Heart left ventricle (tissue), 16 donors: ENCODE measurements around the gene SRCIN1. TPM values are rescaled to one million over a fixed set of nuclear protein-coding genes. Genes with fewer than 3 reads are reported as not detected.

ENCODE experiments used
- ATAC-seq, 4 donors: fragments of 200-7000 bp; cut with Tn5 transposase; one replicate each; pipeline ENCODE4 v1.9.1; 2020 to 2022; ENCODE audit warnings: moderate library complexity in 4 of 4, mild to moderate bottlenecking in 3 of 4, moderate number of reproducible peaks in 1 of 4
- DNase-seq, 5 donors: peaks; one replicate each; pipeline ENCODE4 v3.0.0-alpha.2; 2020
- H3K27ac ChIP-seq, 12 donors: fragments of 200-600 bp; sonication (generic) in 4 of 12; one replicate each; pipeline versions ENCODE4 v1.5.0 to v1.8.0; 2016 to 2022; ENCODE audit warnings: mild to moderate bottlenecking in 2 of 12
- H3K27me3 ChIP-seq, 9 donors: fragments of 200-600 bp; sonication (generic) in 2 of 9; one replicate each; pipeline versions ENCODE4 v1.5.1 to v1.8.0; 2016 to 2022; ENCODE audit warnings: mild to moderate bottlenecking in 3 of 9
- H3K36me3 ChIP-seq, 9 donors: fragments of 200-600 bp; sonication (generic) in 2 of 9; one replicate each; pipeline versions ENCODE4 v1.5.0 to v1.8.0; 2018 to 2022; ENCODE audit warnings: mild to moderate bottlenecking in 2 of 9
- H3K4me1 ChIP-seq, 12 donors: fragments of 200-600 bp; sonication (generic) in 4 of 12; one replicate each; pipeline versions ENCODE4 v1.5.0 to v1.8.0; 2016 to 2022; ENCODE audit warnings: mild to moderate bottlenecking in 3 of 12
- H3K4me3 ChIP-seq, 12 donors: fragments of 200-600 bp; sonication (generic) in 4 of 12; one replicate each; pipeline versions ENCODE4 v1.5.0 to v1.8.0; 2017 to 2022; ENCODE audit warnings: mild to moderate bottlenecking in 9 of 12, moderate library complexity in 4 of 12
- H3K9me3 ChIP-seq, 12 donors: fragments of 200-600 bp; sonication (generic) in 4 of 12; one replicate each; pipeline versions ENCODE4 v1.5.0 to v1.8.0; 2016 to 2022; ENCODE audit warnings: mild to moderate bottlenecking in 1 of 12
- POLR2A ChIP-seq, 2 donors: fragments of 450-650 bp; IDR thresholded peaks; one replicate each; pipeline ENCODE4 v1.6.1; 2017; ENCODE audit warnings: antibody characterized with exemption in 2 of 2, mild to moderate bottlenecking in 2 of 2, moderate library complexity in 2 of 2
- WGBS, 4 donors: extraction: QIAGEN DNeasy Blood & Tissue Kit in 2 of 4; methylation state at CpG; one replicate each; pipeline versions ENCODE4 v1.1.5 to v1.1.7; 2013 to 2018; 5-methylcytosine and 5-hydroxymethylcytosine counted together
- intact Hi-C, 10 donors: fragments of 100-400 bp; cut with DNase I; formaldehyde crosslinking; loops; one replicate each; pipeline versions ENCODE4 v1.11.1 to v1.14.2; 2022
- polyA plus RNA-seq, 2 donors: library from polyadenylated mRNA; stranded (reverse); fragments of 200-250 nt; gene quantifications; one replicate each; pipeline ENCODE4 v1.2.3, GENCODE V29; 2013
- total RNA-seq, 9 donors: library from RNA; depleted of rRNA in 2 of 9; stranded (reverse); fragments of >200 nt in 2 of 9; fragmentation: NEBNext Ultra II Directional in 3 of 9; extraction: Animal tissue kit (Norgen Biotek cat#: 25700) in 3 of 9; gene quantifications; one replicate each; pipeline versions ENCODE4 v1.1.0 to v1.2.4, GENCODE V29; 2016 to 2023
- TF ChIP-seq, protein P1 (sequence below), 12 donors: fragments of 200-600 bp; sonication (generic) in 4 of 12; IDR thresholded peaks; one replicate each; pipeline versions ENCODE4 v1.5.0 to v1.8.0; 2018 to 2022; ENCODE audit warnings: antibody characterized with exemption in 12 of 12, mild to moderate bottlenecking in 5 of 12
- donor health status: ischemic (EF 13 %, LVEDD 7.1; RV severe dilation, severe dysfunction).
- donor health status: healthy with polysubstance abuse.
- donor health status: DM: no; HTN: yes; CAD: no.
- donor health status: DM: no; HTN: no; CAD: no.
- donor health status: ischemic (EF 25% LVEDD 6.9; RV normal size, moderate dysfunction).
- donor health status: ischemic (EF 25% LVEDD 5.7; RV mildly dilated, moderate dysfunction).
- donor health status: healthy.
- donor health status: DM: yes; HTN: yes; CAD: no.
- donor health status: ischemic (EF 35%, LVEDD 5.7; RV mildly dilated, moderate dysfunction).
- donor health status: nonischemic (EF 11% LVEDD 7.7; RV severe dilation, severe dysfunction).
- donor health status: DM: yes; HTN: yes; CAD: no.
- donor health status: PGD.
- donor health status: ischemic (EF 29% LVEDD 5.4; RV normal size, mild dysfunction).
- donor health status: nonischemic (EF 23%, LVEDD 6.1; RV moderate dilation, normal function).

Gene SRCIN1
- total and polyA plus RNA-seq, 11 donors = 0.19 to 1.7 (median 0.95) TPM

DNA sequence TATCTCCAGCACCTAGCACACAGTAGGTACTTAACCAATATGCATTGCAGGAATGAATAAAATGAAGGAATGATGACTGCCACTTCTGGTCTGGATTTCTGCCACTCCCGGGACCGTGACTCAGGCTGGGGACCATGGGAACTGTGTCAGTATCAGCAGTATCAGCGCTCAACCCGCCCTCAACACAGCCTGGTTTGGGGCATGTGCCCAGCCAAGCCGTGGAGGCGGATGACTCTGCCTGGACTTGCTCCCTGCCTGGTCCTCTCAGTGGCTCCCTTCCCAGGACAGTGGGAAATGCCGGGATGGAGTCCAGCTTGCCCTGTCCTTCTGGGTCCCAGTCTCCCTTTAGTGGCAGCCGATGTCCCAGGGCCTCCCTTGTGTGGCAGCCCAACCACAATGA lies 55.1 kb downstream of the SRCIN1 start:
- no peak for TF ChIP-seq POLR2A (IDR thresholded peaks at IDR 0.05)
- TF ChIP-seq, protein P1, sequence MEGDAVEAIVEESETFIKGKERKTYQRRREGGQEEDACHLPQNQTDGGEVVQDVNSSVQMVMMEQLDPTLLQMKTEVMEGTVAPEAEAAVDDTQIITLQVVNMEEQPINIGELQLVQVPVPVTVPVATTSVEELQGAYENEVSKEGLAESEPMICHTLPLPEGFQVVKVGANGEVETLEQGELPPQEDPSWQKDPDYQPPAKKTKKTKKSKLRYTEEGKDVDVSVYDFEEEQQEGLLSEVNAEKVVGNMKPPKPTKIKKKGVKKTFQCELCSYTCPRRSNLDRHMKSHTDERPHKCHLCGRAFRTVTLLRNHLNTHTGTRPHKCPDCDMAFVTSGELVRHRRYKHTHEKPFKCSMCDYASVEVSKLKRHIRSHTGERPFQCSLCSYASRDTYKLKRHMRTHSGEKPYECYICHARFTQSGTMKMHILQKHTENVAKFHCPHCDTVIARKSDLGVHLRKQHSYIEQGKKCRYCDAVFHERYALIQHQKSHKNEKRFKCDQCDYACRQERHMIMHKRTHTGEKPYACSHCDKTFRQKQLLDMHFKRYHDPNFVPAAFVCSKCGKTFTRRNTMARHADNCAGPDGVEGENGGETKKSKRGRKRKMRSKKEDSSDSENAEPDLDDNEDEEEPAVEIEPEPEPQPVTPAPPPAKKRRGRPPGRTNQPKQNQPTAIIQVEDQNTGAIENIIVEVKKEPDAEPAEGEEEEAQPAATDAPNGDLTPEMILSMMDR (IDR thresholded peaks at IDR 0.05) = no peak
- Histone ChIP-seq H3K36me3 (no peaks in the 10 kb centered on the region), H3K27me3 (peaks cover 0 to 7% (median 0%) of the 10 kb centered on the region in 9 donors), H3K27ac (peak overlapping the region in 1 of 12 donors; percentile 26), H3K4me3 (no peak overlapping the region), H3K4me1 (peaks cover 0 to 6% (median 0%) of the 10 kb centered on the region in 12 donors), H3K9me3 (no peaks in the 10 kb centered on the region)
- 34 to 50% (median 38%) methylated on average over 4 to 8 of the region's 8 CpGs for WGBS, 4 donors
- ATAC-seq = peak; percentile 93 to 98 (median 95)
- intact Hi-C loops = no loop called here
- DNase-seq = peak; percentile 57 to 79 (median 71)

DNA sequence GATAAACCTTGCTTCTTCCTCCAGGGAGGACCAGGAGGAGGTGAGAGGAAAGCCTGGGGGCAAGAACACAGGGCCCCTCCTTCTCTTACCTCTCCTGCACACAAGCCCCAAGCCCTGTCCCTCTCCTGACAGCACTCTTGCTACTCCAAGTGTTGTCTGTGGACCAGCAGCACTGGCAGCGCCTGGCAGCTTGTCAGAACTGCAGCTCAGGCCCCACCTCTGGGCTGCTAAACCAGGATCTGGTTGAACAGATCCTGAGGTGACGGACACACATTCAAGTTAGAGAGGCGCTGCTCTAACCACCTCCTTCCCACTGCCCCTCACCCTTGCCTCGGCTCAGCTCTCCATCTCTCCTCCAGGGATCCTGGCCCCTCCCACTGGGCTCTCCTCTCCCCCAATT lies 56.5 kb downstream of the SRCIN1 start:
- no peaks in the 10 kb centered on the region for H3K9me3 ChIP-seq
- ATAC-seq = peak in 2 of 4 donors; percentile 7 to 45
- WGBS, 4 donors = 49 to 65% (median 55%) methylated on average over 4 of the region's 4 CpGs
- H3K27me3 ChIP-seq = peaks cover 0 to 9% (median 0%) of the 10 kb centered on the region in 9 donors
- no peaks in the 10 kb centered on the region for H3K36me3 ChIP-seq
- H3K4me1 ChIP-seq = peaks cover 0 to 6% (median 0%) of the 10 kb centered on the region in 12 donors
- TF ChIP-seq, protein P1 (IDR thresholded peaks at IDR 0.05) = no peak
- TF ChIP-seq POLR2A (IDR thresholded peaks at IDR 0.05) = no peak
- peak in 1 of 5 donors; percentile 46 for DNase-seq
- no peak overlapping the region for H3K4me3 ChIP-seq
- intact Hi-C loops = loop anchor here in 1 of 10 donors (10.0 kb wide), 1 partner anchor 46 kb away; no protein-coding TSS in a partner anchor
- H3K27ac ChIP-seq = no peak overlapping the region

DNA sequence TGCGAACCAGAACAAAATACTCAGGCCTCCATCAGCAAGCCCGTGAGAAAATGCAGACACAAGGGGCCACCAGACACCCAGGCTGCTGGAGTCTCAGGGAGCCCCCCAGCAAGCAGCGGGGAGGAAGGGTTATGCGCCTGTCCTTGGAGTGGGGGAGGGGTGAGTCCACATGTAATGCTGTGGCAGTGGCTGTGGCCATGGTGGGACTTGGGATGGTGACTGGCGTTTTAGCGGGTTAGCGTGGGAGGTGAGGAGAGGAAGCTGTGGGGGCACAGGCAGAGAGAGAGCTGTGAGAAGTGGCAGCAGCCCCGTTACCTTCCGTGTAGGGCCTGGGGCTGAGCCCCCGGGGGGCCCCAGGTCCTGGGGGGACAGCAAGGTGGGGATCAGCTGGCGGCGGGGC lies 58.3 kb downstream of the SRCIN1 start:
- intact Hi-C loops = loop anchor here in 1 of 10 donors (10.0 kb wide), 1 partner anchor 47 kb away; no protein-coding TSS in a partner anchor
- TF ChIP-seq POLR2A (IDR thresholded peaks at IDR 0.05) = no peak
- TF ChIP-seq, protein P1 (IDR thresholded peaks at IDR 0.05) = no peak
- Histone ChIP-seq H3K4me1 (peaks cover 0 to 6% (median 0%) of the 10 kb centered on the region in 12 donors), H3K27me3 (peaks cover 0 to 22% (median 0%) of the 10 kb centered on the region in 9 donors), H3K27ac (no peak overlapping the region), H3K36me3 (no peaks in the 10 kb centered on the region), H3K4me3 (no peak overlapping the region), H3K9me3 (no peaks in the 10 kb centered on the region)
- ATAC-seq = no peak
- DNase-seq = no peak
- 74 to 86% (median 78%) methylated on average over 8 to 12 of the region's 12 CpGs for WGBS, 4 donors

DNA sequence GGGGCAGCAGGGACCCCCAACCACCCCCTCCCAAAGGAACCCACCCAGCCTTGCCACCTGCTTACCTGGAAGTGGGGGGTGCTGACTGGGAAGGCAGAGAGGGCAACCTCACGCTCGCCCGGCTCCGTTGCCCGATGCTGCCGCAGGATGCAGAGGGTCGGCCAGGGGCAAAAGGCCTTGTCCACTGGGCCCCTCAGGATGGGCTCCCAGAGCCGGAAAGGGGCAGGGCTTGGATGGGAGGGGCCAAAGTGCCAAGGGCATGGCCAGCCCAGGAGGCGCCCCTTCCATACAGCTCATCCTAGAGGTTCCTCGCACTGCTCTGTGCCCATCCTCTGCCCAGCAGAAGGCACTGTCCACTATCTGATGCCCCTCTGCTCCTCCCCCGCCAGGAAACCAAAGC lies 59.4 kb downstream of the SRCIN1 start:
- TF ChIP-seq, protein P1 (IDR thresholded peaks at IDR 0.05) = no peak
- TF ChIP-seq POLR2A (IDR thresholded peaks at IDR 0.05) = no peak
- intact Hi-C loops = loop anchor here in 1 of 10 donors (10.0 kb wide), 1 partner anchor 48 kb away; no protein-coding TSS in a partner anchor
- peaks cover 0 to 31% (median 0%) of the 10 kb centered on the region in 9 donors for H3K27me3 ChIP-seq
- H3K4me3 ChIP-seq = no peak overlapping the region
- WGBS, 4 donors = 85 to 89% (median 88%) methylated on average over 3 to 11 of the region's 11 CpGs
- no peak for ATAC-seq
- H3K27ac ChIP-seq = no peak overlapping the region
- peaks cover 0 to 6% (median 0%) of the 10 kb centered on the region in 12 donors for H3K4me1 ChIP-seq
- no peak for DNase-seq
- H3K36me3 ChIP-seq = no peaks in the 10 kb centered on the region
- H3K9me3 ChIP-seq = no peaks in the 10 kb centered on the region
